Endothelial cell of umbilical vein (primary cell): ENCODE measurements around the gene GAPDHS. TPM values are rescaled to one million over a fixed set of nuclear protein-coding genes. Genes with fewer than 3 reads are reported as not detected.

Experiments used
- BruUV-seq: library from RNA; stranded (reverse); fragments of 400-500 nt; replicated peaks from 2 replicates; lab custom pipeline; 2021; lab: Mats Ljungman, UMichigan
- CTCF ChIA-PET: fragments of 300-600, 350-600 bp; sonication (Branson Sonifier 250); formaldehyde crosslinking; loops from one replicate; lab custom pipeline; 2021; ENCODE audit warnings: antibody characterized with exemption, inconsistent platforms; lab: Charles Lee
- POLR2A ChIA-PET: fragments of 300-600, 350-600 bp; sonication (Branson Sonifier 250); formaldehyde crosslinking; loops from one replicate; lab custom pipeline; 2021; ENCODE audit warnings: antibody characterized with exemption, inconsistent platforms; lab: Charles Lee
- DNase-seq: peaks from one replicate; pipeline ENCODE4 v3.0.0-alpha.2; 2011; ENCODE audit warnings: low read depth, low spot score
- FAIRE-seq: peaks from 2 replicates; lab custom pipeline; 2011; peaks lifted over from hg19 to GRCh38; lab: Jason Lieb, UNC
- H2AFZ ChIP-seq: 2 replicates; pipeline ENCODE4 v1.6.0; 2012; ENCODE audit warnings: low read depth, low read length, control low read depth, inconsistent platforms
- H3K27ac ChIP-seq: 2 replicates; pipeline ENCODE4 v1.5.1; 2011; ENCODE audit warnings: low read depth, mild to moderate bottlenecking, control low read depth, low read length, moderate library complexity; ENCODE audit not compliant: insufficient read depth
- H3K27me3 ChIP-seq, 2 experiments: 2 replicates each; pipeline versions ENCODE4 v1.6.0 to v1.6.1; 2011; ENCODE audit warnings: low read length in 2 of 2, mixed read lengths in 1 of 2; ENCODE audit not compliant: control insufficient read depth in 2 of 2, insufficient read depth in 2 of 2
- H3K36me3 ChIP-seq, 2 experiments: 2 replicates in 1 of 2; 3 replicates in 1 of 2; pipeline ENCODE4 v1.5.1; 2011; ENCODE audit warnings: low read length in 2 of 2, mild to moderate bottlenecking in 1 of 2, moderate library complexity in 1 of 2; ENCODE audit not compliant: control insufficient read depth in 2 of 2, insufficient read depth in 2 of 2; ENCODE audit errors: extremely low read depth in 1 of 2
- H3K4me1 ChIP-seq: 3 replicates; pipeline ENCODE4 v1.5.1; 2011; ENCODE audit warnings: mild to moderate bottlenecking, low read length; ENCODE audit not compliant: control insufficient read depth, insufficient read depth; ENCODE audit errors: extremely low read depth
- H3K4me2 ChIP-seq: 2 replicates; pipeline ENCODE4 v1.6.1; 2011; ENCODE audit warnings: low read length, control low read depth, mixed read lengths; ENCODE audit not compliant: insufficient read depth
- H3K4me3 ChIP-seq, 3 experiments: fragments of 200-600 bp in 1 of 3; sonication (generic), shearing (Covaris generic) in 1 of 3; replicated peaks in 1 of 3; 2 replicates each; pipeline ENCODE4 v1.5.1; 2011 to 2016; ENCODE audit warnings: control low read depth in 3 of 3, low read length in 3 of 3, mild to moderate bottlenecking in 2 of 3, inconsistent platforms in 1 of 3, low read depth in 1 of 3, moderate library complexity in 1 of 3; ENCODE audit not compliant: insufficient read depth in 1 of 3
- H3K79me2 ChIP-seq: 2 replicates; pipeline ENCODE4 v1.6.0; 2012; ENCODE audit warnings: low read length, inconsistent platforms; ENCODE audit not compliant: control insufficient read depth, insufficient read depth
- H3K9ac ChIP-seq: replicated peaks from 2 replicates; pipeline ENCODE3; 2011; ENCODE audit warnings: low read length, control low read depth; ENCODE audit not compliant: insufficient read depth; ENCODE audit errors: extremely low read depth
- H3K9me1 ChIP-seq: replicated peaks from 3 replicates; pipeline ENCODE4 v1.6.0; 2011; ENCODE audit warnings: mild to moderate bottlenecking, low read length; ENCODE audit not compliant: control insufficient read depth, insufficient read depth; ENCODE audit errors: extremely low read depth
- H3K9me3 ChIP-seq: replicated peaks from 2 replicates; pipeline ENCODE4 v1.5.1; 2012; ENCODE audit warnings: low read length, inconsistent platforms; ENCODE audit not compliant: control insufficient read depth, insufficient read depth
- H4K20me1 ChIP-seq: replicated peaks from 2 replicates; pipeline ENCODE3; 2011; ENCODE audit warnings: mild to moderate bottlenecking, low read length; ENCODE audit not compliant: control insufficient read depth, insufficient read depth; ENCODE audit errors: extremely low read depth
- CTCF ChIP-seq, 2 donors: IDR thresholded peaks; 1 replicate in 1 of 2; 2 replicates in 1 of 2; pipeline ENCODE4 v1.5.1; 2011; ENCODE audit warnings: low read length in 2 of 2, mild to moderate bottlenecking in 2 of 2, moderate library complexity in 2 of 2, control low read depth in 1 of 2, inconsistent platforms in 1 of 2, low read depth in 1 of 2; ENCODE audit not compliant: insufficient read depth in 1 of 2; ENCODE audit errors: extremely low read depth in 1 of 2
- EZH2 ChIP-seq: IDR thresholded peaks from 2 replicates; pipeline ENCODE4 v1.6.1; 2012; ENCODE audit warnings: borderline replicate concordance, low read depth, mild to moderate bottlenecking, moderate library complexity, low read length, inconsistent platforms; ENCODE audit not compliant: severe bottlenecking
- FOS ChIP-seq: IDR thresholded peaks from 2 replicates; pipeline ENCODE4 v1.6.1; 2011; ENCODE audit warnings: mild to moderate bottlenecking, low read length, moderate library complexity, borderline replicate concordance; ENCODE audit not compliant: insufficient read depth
- GATA2 ChIP-seq: IDR thresholded peaks from 2 replicates; pipeline ENCODE4 v1.7.0; 2011; ENCODE audit warnings: low read depth, mild to moderate bottlenecking, moderate library complexity, mixed read lengths, low read length; ENCODE audit not compliant: insufficient read length, insufficient read depth
- JUN ChIP-seq: IDR thresholded peaks from 2 replicates; pipeline ENCODE4 v1.6.1; 2011; ENCODE audit warnings: borderline replicate concordance, low read depth; ENCODE audit not compliant: insufficient read length, insufficient read depth
- MAX ChIP-seq: IDR thresholded peaks from 2 replicates; pipeline ENCODE4 v1.6.1; 2011; ENCODE audit not compliant: insufficient read depth, insufficient read length
- MYC ChIP-seq: IDR thresholded peaks from one replicate; pipeline ENCODE4 v1.6.1; 2011; ENCODE audit warnings: mild to moderate bottlenecking, low read depth, low read length
- POLR2A ChIP-seq: IDR thresholded peaks from 2 replicates; pipeline ENCODE4 v1.6.1; 2012; ENCODE audit warnings: low read depth, mild to moderate bottlenecking, control low read depth, low read length
- POLR2AphosphoS5 ChIP-seq: IDR thresholded peaks from 2 replicates; pipeline ENCODE4 v1.6.1; 2012; ENCODE audit warnings: low read depth, mild to moderate bottlenecking, control low read depth, low read length, moderate library complexity; ENCODE audit not compliant: insufficient read depth
- dilution Hi-C: fragments of 300-500 bp; cut with MboI; formaldehyde crosslinking; loops from one replicate; pipeline ENCODE4 v1.15.0; 2019; ENCODE audit warnings: low sequenced_read_pairs; ENCODE audit not compliant: extremely low pct_ligation_motif_present
- intact Hi-C: fragments of 100-400 bp; cut with micrococcal nuclease; formaldehyde crosslinking; loops from one replicate; pipeline ENCODE4 v1.10.0; 2022
- polyA plus RNA-seq, 4 experiments: library from polyadenylated mRNA; depleted of rRNA in 3 of 4; stranded (reverse) in 3 of 4; unstranded in 1 of 4; fragments of >200 nt; gene quantifications; 2 replicates each; pipeline versions ENCODE4 v1.2.1 to v1.2.3, GENCODE V29; 2011 to 2012; ENCODE audit warnings: missing spikeins in 1 of 4
- total RNA-seq: library from RNA; stranded (reverse); gene quantifications from 2 replicates; pipeline ENCODE4 v1.2.3, GENCODE V29; 2021

The GAPDHS gene
- total and polyA plus RNA-seq, 2 donors (not counting 3 experiments of a cell fraction or from before 2014, with no cell fraction given) = not detected

DNA sequence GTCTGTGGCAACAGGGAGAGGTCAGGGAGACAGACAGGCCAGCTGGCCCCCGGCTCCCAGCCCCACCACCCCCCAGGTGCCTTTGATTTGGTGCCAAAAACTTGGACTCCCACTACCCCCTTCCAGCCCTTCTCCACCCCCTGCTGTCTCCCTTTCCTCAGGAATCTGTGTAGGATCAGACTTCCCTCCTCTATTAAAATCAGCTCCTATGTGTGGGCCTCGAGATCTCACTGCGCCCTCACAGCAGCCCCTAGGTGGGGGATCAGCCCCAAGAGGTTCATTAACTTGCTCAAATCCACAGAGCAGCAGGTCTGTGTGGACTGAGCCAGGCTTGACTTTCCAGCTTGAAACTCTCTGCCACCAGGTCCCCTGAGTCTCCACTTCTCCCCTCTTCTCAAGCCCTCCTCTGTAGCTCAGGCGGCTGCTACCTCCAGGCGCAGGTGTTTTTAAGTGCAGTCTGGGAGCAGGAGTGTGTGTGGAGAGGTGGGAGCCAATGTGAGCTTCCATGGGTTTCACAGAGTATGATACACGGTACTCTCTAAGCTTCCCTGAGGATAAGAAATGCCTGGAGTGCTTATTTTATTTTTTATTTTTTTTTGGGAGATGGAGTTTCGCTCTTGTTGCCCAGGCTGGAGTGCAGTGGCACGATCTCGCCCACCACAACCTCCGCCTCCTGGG is 1.7 kb downstream of the GAPDHS start:
- POLR2A ChIA-PET = no interaction called here

More for the DNA sequence above, 1.7 kb downstream of the GAPDHS start:
- Histone ChIP-seq H3K9ac (no peak overlapping the region), H3K27ac (no peak overlapping the region), H3K27me3 (peaks cover 11 to 12% of the 10 kb centered on the region in 2 experiments), H3K4me1 (no peaks in the 10 kb centered on the region), H3K9me3 (no peaks in the 10 kb centered on the region), H3K4me3 (no peak overlapping the region), H3K36me3 (no peaks in the 10 kb centered on the region), H2AFZ (no peak overlapping the region), H4K20me1 (no peaks in the 10 kb centered on the region), H3K9me1 (no peaks in the 10 kb centered on the region), H3K79me2 (no peaks in the 10 kb centered on the region), H3K4me2 (no peak overlapping the region)
- FAIRE-seq (no peak), DNase-seq (no peak)
- BruUV-seq = no TSS peak
- dilution Hi-C loops = no loop called here
- CTCF ChIA-PET = interaction anchor here (0.8 to 1.6 kb wide), 2 partner anchors 14 to 25 kb away, joined by 3 to 5 read pairs; no protein-coding TSS in a partner anchor
- no peak for TF ChIP-seq POLR2AphosphoS5
- TF ChIP-seq EZH2 = no peak
- no peak for TF ChIP-seq CTCF (IDR thresholded peaks at IDR 0.05; ENCODE audit: extremely low read depth in 1 of 2, insufficient read depth in 1 of 2, low read depth in 1 of 2, low read length in 2 of 2)
- no peak for TF ChIP-seq MAX
- no peak for TF ChIP-seq JUN
- no peak for TF ChIP-seq FOS
- no peak for TF ChIP-seq POLR2A
- TF ChIP-seq MYC = no peak
- TF ChIP-seq GATA2 = no peak
- intact Hi-C loops = no loop called here
